ENCODE measurements around the gene NEK8.

The NEK8 gene

DNA sequence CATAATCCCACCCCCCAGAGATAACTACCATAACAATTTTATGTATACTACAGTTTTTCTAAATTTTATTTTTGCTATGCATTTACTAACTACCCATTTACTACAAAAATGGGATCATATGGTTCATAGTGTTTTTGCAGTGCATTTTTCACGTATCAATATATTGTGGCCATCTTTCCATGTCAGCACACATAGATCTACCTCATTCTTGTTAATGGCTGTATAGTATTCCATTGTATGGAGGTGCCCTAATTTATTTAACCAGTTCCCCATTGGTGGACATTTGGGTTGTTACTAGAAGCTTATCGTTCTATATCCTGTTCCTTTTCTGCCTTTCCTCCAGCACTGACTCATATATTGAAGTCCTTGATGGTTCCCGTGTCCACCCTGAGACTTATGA is 39.6 kb upstream of the NEK8 start:
- in situ Hi-C loops (cut with HindIII; ENCODE audit: low sequenced_read_pairs), result no loop called here
- DNase-seq (ENCODE audit: low read depth, low spot score), result no peak
- TF ChIP-seq, protein P1, sequence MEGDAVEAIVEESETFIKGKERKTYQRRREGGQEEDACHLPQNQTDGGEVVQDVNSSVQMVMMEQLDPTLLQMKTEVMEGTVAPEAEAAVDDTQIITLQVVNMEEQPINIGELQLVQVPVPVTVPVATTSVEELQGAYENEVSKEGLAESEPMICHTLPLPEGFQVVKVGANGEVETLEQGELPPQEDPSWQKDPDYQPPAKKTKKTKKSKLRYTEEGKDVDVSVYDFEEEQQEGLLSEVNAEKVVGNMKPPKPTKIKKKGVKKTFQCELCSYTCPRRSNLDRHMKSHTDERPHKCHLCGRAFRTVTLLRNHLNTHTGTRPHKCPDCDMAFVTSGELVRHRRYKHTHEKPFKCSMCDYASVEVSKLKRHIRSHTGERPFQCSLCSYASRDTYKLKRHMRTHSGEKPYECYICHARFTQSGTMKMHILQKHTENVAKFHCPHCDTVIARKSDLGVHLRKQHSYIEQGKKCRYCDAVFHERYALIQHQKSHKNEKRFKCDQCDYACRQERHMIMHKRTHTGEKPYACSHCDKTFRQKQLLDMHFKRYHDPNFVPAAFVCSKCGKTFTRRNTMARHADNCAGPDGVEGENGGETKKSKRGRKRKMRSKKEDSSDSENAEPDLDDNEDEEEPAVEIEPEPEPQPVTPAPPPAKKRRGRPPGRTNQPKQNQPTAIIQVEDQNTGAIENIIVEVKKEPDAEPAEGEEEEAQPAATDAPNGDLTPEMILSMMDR (IDR thresholded peaks at IDR 0.05; ENCODE audit: low read depth, low read length), result no peak
- H3K4me3 ChIP-seq (ENCODE audit: low read depth, low read length), result no peak overlapping the region

DNA sequence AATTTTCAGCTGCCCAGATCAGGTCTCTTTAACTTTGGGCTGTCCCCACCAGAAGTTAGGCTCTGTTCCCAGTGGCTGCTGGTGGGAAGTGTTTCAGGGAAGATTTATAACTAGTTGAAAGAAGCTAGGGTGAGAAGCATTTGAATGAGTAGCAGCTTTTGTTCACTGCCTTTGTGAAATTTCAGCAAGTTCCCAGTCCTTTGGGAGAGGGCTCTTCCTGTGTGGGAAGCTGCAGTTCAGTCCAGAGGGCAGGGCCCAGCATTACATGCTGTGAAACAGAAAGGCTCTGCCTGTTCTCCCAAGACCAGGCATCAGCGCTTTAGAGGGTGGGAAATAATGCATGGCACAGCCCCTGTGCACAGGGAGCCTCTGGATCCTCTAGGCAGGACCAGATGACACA is 34.7 kb upstream of the NEK8 start:
- no peak for DNase-seq (ENCODE audit: low read depth, low spot score)
- H3K4me3 ChIP-seq (ENCODE audit: low read depth, low read length), result no peak overlapping the region
- in situ Hi-C loops (cut with HindIII; ENCODE audit: low sequenced_read_pairs), result no loop called here
- TF ChIP-seq, protein P1 (IDR thresholded peaks at IDR 0.05; ENCODE audit: low read depth, low read length), result no peak

DNA sequence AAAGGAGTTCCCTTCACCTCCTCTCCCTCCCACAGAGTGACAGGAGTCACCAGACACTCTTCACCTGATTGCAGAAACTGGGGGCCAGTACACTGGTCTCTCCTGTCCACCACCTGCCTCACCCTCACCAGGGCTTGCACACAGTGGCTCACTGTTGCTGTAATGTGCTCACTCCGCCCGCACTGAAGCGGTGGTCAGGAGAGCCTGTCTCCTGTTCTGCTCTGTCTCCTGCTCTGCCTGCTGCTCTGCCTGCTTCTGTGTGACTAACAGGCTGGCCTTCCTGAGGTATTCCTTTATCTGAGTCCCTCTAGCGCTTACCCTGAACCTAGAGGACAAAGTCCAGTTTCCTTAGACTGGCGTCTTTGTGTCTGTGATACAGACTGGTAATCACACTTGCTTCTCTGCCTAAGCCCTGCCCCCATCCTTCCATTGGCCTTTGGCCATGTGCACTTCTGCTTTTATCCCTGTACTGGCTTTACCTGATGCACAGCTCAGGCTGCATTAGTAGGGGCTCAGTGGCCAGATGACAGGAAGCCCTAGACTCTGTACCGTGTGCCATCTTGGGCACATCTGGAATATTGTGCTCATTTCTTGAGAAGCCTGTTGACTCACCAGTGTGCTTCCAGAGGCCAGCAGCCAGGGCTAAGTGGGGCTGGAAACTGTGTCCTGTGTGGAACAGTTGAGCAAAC is 30.2 kb upstream of the NEK8 start:
- in situ Hi-C loops (cut with HindIII; ENCODE audit: low sequenced_read_pairs), result no loop called here
- TF ChIP-seq, protein P1 (IDR thresholded peaks at IDR 0.05; ENCODE audit: low read depth, low read length), result no peak
- H3K4me3 ChIP-seq (ENCODE audit: low read depth, low read length), result no peak overlapping the region
- no peak for DNase-seq (ENCODE audit: low read depth, low spot score)

DNA sequence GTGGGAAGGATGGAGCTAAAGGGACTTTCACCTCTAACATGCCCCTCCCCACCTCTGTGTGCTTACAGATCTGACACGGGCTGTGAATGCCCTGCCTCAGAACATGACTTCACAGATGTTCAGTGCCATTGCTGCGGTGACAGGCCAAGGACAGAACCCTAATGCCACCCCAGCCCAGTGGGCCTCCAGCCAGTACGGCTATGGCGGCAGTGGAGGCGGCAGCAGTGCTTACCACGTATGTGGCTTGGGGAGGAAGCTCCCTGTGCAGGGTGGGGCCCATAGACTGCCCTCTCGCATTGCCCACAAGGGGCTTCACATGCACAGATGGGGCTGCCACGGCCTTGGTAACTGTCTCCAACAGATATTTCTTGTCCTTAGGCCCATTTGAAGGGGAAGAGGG is 28.3 kb upstream of the NEK8 start:
- TF ChIP-seq, protein P1 (IDR thresholded peaks at IDR 0.05; ENCODE audit: low read depth, low read length), result no peak
- H3K4me3 ChIP-seq (ENCODE audit: low read depth, low read length), result no peak overlapping the region
- in situ Hi-C loops (cut with HindIII; ENCODE audit: low sequenced_read_pairs), result no loop called here
- DNase-seq (ENCODE audit: low read depth, low spot score), result no peak

DNA sequence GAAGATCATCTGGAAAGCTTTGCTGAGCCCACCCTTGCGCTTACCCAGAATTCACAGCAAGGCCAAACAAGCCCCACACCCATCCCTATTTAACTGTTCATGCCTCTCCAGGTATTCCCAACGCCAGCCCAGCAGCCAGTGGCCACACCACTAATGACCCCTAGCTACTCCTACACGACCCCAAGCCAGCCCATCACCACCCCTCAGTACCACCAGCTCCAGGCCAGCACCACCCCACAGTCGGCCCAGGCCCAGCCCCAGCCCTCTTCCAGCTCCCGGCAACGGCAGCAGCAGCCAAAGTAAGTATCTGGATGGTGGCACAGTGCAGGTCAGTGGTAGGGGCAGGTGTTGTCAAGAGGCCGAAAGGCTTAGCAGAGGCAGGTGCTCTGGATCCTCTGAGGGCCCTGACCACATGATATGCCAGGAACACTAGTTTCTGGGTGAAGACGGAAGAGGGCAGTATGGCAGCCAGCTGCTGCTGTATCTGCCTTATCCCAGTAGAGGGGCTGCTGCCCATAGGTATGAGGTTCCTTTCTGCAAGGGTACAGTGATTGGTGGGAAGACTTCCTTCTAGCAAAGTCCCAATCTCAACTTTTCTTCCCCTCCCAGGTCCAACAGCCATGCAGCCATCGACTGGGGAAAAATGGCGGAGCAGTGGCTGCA is 27.6 kb upstream of the NEK8 start:
- H3K4me3 ChIP-seq (ENCODE audit: low read depth, low read length), result no peak overlapping the region
- no peak for DNase-seq (ENCODE audit: low read depth, low spot score)
- in situ Hi-C loops (cut with HindIII; ENCODE audit: low sequenced_read_pairs), result no loop called here
- TF ChIP-seq, protein P1 (IDR thresholded peaks at IDR 0.05; ENCODE audit: low read depth, low read length), result no peak

DNA sequence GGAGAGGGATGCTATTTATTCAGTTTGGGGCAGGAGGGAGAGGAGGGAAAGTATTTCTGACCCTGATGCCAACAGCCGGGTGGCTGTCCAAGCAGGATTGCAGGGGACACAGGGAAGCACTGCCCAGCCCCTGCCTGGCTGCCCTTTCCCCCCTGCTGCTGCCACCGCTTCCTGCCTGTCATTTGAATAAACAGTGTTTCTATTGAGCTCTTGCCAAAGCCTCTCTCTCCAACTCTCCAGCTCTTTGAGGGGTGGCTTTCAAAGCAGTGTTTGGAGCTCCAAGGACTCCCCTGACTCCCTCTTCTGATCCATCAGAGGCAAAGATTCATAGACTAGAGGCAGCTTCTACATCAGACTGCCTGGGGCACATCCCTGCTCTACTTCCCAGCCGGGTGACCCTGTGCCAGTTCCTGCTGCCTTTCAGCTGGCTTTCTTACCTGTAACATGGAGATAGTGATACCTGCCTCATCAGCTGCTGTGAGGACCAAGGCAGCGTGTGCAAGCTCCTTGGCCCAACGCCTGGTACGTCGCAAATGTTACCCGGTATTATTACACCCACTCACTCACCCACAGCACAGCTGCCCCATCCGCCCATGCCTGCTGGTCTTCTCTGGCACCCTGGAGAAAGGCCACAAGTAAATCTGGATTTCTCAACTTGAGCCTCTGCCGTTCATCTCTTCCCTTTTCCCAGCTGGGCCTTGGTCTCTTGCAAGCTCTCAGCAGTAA is 26.4 kb upstream of the NEK8 start:
- H3K4me3 ChIP-seq (ENCODE audit: low read depth, low read length), result no peak overlapping the region
- TF ChIP-seq, protein P1 (IDR thresholded peaks at IDR 0.05; ENCODE audit: low read depth, low read length), result no peak
- in situ Hi-C loops (cut with HindIII; ENCODE audit: low sequenced_read_pairs), result no loop called here
- DNase-seq (ENCODE audit: low read depth, low spot score), result no peak

Data from astrocyte of the spinal cord (primary cell).